Measurements from ENCODE around the gene PREP. TPM values are rescaled to one million over a fixed set of nuclear protein-coding genes. Genes with fewer than 3 reads are reported as not detected.

PREP gene
- total RNA-seq, 1 experiment from 2014 or later = 35.8 TPM

DNA sequence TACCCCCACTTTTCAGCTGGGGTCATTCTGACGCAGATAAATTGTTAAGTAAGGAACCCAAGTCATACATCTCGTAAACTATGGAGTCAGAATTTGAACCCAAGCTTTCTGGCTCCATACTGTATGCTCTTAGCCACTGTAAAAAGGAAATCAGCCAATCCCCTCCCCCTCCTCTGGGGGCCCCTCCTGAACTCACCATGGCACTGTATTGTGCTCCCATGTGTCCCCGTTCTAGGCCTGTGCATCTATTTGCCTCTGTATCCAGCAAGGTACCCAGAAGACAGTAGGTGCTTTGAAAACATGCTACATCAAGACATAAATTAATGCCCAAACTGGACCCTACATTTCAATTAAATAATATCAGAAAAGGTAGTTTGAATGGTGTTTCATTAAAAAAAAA, 98.5 kb downstream of the PREP start:
- H3K27me3 ChIP-seq (ENCODE audit: insufficient read depth, low read depth) = no peaks in the 10 kb centered on the region
- 0 out of 2 replicates have a peak, but pooled peaks cover 6% of the 10 kb centered on the region for H3K36me3 ChIP-seq (ENCODE audit: low read depth)
- H3K4me3 ChIP-seq = no peak overlapping the region
- no peak for TF ChIP-seq EZH2 (IDR thresholded peaks at IDR 0.05; ENCODE audit: low read depth)
- TF ChIP-seq, protein P1, sequence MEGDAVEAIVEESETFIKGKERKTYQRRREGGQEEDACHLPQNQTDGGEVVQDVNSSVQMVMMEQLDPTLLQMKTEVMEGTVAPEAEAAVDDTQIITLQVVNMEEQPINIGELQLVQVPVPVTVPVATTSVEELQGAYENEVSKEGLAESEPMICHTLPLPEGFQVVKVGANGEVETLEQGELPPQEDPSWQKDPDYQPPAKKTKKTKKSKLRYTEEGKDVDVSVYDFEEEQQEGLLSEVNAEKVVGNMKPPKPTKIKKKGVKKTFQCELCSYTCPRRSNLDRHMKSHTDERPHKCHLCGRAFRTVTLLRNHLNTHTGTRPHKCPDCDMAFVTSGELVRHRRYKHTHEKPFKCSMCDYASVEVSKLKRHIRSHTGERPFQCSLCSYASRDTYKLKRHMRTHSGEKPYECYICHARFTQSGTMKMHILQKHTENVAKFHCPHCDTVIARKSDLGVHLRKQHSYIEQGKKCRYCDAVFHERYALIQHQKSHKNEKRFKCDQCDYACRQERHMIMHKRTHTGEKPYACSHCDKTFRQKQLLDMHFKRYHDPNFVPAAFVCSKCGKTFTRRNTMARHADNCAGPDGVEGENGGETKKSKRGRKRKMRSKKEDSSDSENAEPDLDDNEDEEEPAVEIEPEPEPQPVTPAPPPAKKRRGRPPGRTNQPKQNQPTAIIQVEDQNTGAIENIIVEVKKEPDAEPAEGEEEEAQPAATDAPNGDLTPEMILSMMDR (conservative IDR thresholded peaks at IDR 0.05) = no peak
- H3F3A ChIP-seq (ENCODE audit: insufficient read depth, low read depth) = no peaks in the 10 kb centered on the region
- H4K20me1 ChIP-seq (ENCODE audit: insufficient read depth) = no peaks in the 10 kb centered on the region
- no peaks in the 10 kb centered on the region for H3K9me2 ChIP-seq (ENCODE audit: insufficient read depth)
- CTCF ChIA-PET = no interaction called here
- H2AFZ ChIP-seq = no peak overlapping the region
- no peaks in the 10 kb centered on the region for H3K9me3 ChIP-seq (ENCODE audit: insufficient read depth, low read depth)
- no TSS peak for BruUV-seq (replicated peaks)
- no peak overlapping the region for H3K27ac ChIP-seq
- H3K4me2 ChIP-seq = no peak overlapping the region
- no peaks in the 10 kb centered on the region for H3K4me1 ChIP-seq (replicated peaks; ENCODE audit: insufficient read depth)
- H3K79me2 ChIP-seq (ENCODE audit: low read depth) = no peaks in the 10 kb centered on the region
- POLR2A ChIA-PET (ENCODE audit: unreplicated experiment) = no interaction called here
- no peak for DNase-seq
- intact Hi-C loops (cut with micrococcal nuclease; ENCODE audit: unreplicated experiment) = no loop called here

DNA sequence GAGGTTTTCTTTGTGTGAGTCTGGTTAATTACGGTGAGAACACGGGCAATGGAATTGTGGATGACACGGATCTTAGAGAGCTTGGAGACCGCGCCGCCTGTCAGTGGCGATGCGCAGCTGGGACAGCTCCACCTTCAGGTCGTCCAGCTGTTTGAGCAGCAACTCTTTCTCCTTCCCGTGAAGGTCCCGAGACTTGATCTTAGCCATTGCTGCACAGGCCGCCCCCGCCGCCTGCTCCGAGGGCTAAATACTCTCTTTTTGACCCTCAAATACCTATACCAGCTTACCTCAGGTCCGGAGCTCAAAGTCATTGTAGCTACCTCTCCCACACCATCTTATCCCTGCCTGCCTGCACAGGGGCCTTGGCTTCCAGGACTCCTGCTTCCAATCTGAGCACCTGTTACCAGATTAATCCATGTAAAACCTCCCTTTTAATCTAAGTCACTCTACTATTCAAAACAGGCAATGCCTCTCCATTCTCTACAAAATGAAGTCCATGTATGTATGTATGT, 100.2 kb downstream of the PREP start:
- no peak overlapping the region for H3K27ac ChIP-seq
- H3K36me3 ChIP-seq (ENCODE audit: low read depth) = 0 out of 2 replicates have a peak, but pooled peaks cover 6% of the 10 kb centered on the region
- no peaks in the 10 kb centered on the region for H4K20me1 ChIP-seq (ENCODE audit: insufficient read depth)
- H3K4me2 ChIP-seq = no peak overlapping the region
- H3K27me3 ChIP-seq (ENCODE audit: insufficient read depth, low read depth) = no peaks in the 10 kb centered on the region
- intact Hi-C loops (cut with micrococcal nuclease; ENCODE audit: unreplicated experiment) = no loop called here
- BruUV-seq (replicated peaks) = no TSS peak
- H3F3A ChIP-seq (ENCODE audit: insufficient read depth, low read depth) = no peaks in the 10 kb centered on the region
- POLR2A ChIA-PET (ENCODE audit: unreplicated experiment) = no interaction called here
- no peak for DNase-seq
- TF ChIP-seq, protein P1 (conservative IDR thresholded peaks at IDR 0.05) = no peak
- TF ChIP-seq EZH2 (IDR thresholded peaks at IDR 0.05; ENCODE audit: low read depth) = no peak
- H3K9me2 ChIP-seq (ENCODE audit: insufficient read depth) = no peaks in the 10 kb centered on the region
- CTCF ChIA-PET = no interaction called here
- no peaks in the 10 kb centered on the region for H3K9me3 ChIP-seq (ENCODE audit: insufficient read depth, low read depth)
- H3K4me3 ChIP-seq = no peak overlapping the region
- no peaks in the 10 kb centered on the region for H3K79me2 ChIP-seq (ENCODE audit: low read depth)
- no peak overlapping the region for H2AFZ ChIP-seq
- H3K4me1 ChIP-seq (replicated peaks; ENCODE audit: insufficient read depth) = no peaks in the 10 kb centered on the region

DNA sequence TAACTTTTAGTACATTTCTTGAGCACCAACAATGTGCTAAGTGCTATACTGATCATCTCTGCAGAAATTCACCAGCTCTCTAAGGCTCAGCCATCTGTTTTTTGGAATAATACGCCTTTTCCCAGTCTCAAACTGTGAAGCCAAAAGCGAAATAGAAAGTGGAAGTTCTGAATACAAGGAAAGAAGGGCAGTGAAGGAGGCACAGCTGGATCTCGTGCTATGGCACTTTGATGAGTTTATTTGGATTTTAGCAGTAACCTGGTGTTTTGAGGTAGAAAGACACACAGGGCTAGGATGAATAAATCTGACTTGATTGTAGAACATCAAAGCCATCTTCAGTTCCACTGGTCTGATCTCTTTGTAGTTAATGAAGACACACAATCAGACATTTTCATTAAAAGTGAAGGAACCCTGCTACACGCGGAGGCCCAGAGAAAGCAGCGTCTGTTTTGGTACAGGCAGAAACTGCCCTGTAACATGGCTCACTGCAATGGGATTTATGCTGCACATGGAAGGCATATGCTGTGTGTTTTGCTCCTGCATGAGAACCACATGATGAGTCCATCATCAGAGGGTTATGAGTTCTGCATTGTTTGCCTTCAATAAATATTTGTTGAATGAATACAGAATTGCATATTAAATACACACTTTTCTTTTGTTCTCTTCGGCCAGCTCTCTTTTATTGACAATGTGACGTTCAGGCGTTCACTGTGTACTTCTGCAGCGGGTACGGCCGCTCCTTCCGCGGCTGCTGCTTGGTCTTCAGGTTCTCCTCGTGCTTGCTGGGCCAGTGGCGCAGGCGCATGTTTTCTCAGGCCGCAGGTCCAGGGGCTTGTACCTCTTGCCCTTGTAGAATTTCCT, 100.9 kb downstream of the PREP start:
- H3K79me2 ChIP-seq (ENCODE audit: low read depth) = no peaks in the 10 kb centered on the region
- H3K27me3 ChIP-seq (ENCODE audit: insufficient read depth, low read depth) = no peaks in the 10 kb centered on the region
- H4K20me1 ChIP-seq (ENCODE audit: insufficient read depth) = no peaks in the 10 kb centered on the region
- ChIA-PET POLR2A (ENCODE audit: unreplicated experiment) (no interaction called here), CTCF (no interaction called here)
- no peaks in the 10 kb centered on the region for H3K9me3 ChIP-seq (ENCODE audit: insufficient read depth, low read depth)
- intact Hi-C loops (cut with micrococcal nuclease; ENCODE audit: unreplicated experiment) = no loop called here
- TF ChIP-seq EZH2 (IDR thresholded peaks at IDR 0.05; ENCODE audit: low read depth) = no peak
- H2AFZ ChIP-seq = no peak overlapping the region
- H3K4me2 ChIP-seq = no peak overlapping the region
- no peaks in the 10 kb centered on the region for H3K4me1 ChIP-seq (replicated peaks; ENCODE audit: insufficient read depth)
- no peak overlapping the region for H3K27ac ChIP-seq
- no TSS peak for BruUV-seq (replicated peaks)
- H3F3A ChIP-seq (ENCODE audit: insufficient read depth, low read depth) = no peaks in the 10 kb centered on the region
- 0 out of 2 replicates have a peak, but pooled peaks cover under 1% of the 10 kb centered on the region for H3K36me3 ChIP-seq (ENCODE audit: low read depth)
- no peak for DNase-seq
- H3K9me2 ChIP-seq (ENCODE audit: insufficient read depth) = no peaks in the 10 kb centered on the region
- H3K4me3 ChIP-seq = no peak overlapping the region

All from PC-9 (cell line).